A673 (cell line): ENCODE measurements around the gene TCFL5. TPM values are rescaled to one million over a fixed set of nuclear protein-coding genes. Genes with fewer than 3 reads are reported as not detected.

Source experiments
- BruUV-seq: library from RNA; stranded (reverse); fragments of 400-500 nt; replicated peaks from 2 replicates; lab custom pipeline; 2021; lab: Mats Ljungman, UMichigan
- CTCF ChIA-PET: fragments of 300-600 bp; sonication (Branson Sonifier 250); formaldehyde crosslinking; loops from one replicate; lab custom pipeline; 2022; ENCODE audit warnings: antibody characterized with exemption; lab: Charles Lee
- POLR2A ChIA-PET: fragments of 300-600 bp; sonication (Branson Sonifier 250); formaldehyde crosslinking; loops from one replicate; lab custom pipeline; 2022; ENCODE audit warnings: antibody characterized with exemption; ENCODE audit not compliant: low non-redundant PET; lab: Charles Lee
- DNase-seq: peaks from one replicate; pipeline ENCODE4 v3.0.0-alpha.2; 2015; ENCODE audit warnings: low spot score
- H3K27ac ChIP-seq: fragments of 200-600 bp; sonication (generic); 2 replicates; pipeline ENCODE4 v1.5.1; 2016; ENCODE audit warnings: mixed run types, low read depth, mild to moderate bottlenecking, mixed read lengths, antibody characterized with exemption, low read length; ENCODE audit not compliant: poor library complexity, severe bottlenecking
- H3K27me3 ChIP-seq: fragments of 200-600 bp; sonication (generic); replicated peaks from 2 replicates; pipeline ENCODE4 v1.6.1; 2017; ENCODE audit warnings: mixed run types, low read depth, mild to moderate bottlenecking, mixed read lengths, antibody characterized with exemption, low read length; ENCODE audit not compliant: insufficient read depth, poor library complexity
- H3K36me3 ChIP-seq: fragments of 200-600 bp; sonication (generic); 2 replicates; pipeline ENCODE4 v1.6.1; 2016; ENCODE audit warnings: mixed run types, mild to moderate bottlenecking, mixed read lengths, antibody characterized with exemption, low read length; ENCODE audit not compliant: insufficient read depth, poor library complexity, severe bottlenecking
- H3K4me1 ChIP-seq: fragments of 200-600 bp; sonication (generic); 2 replicates; pipeline ENCODE4 v1.6.1; 2017; ENCODE audit warnings: mixed run types, mild to moderate bottlenecking, mixed read lengths, antibody characterized with exemption, low read length; ENCODE audit not compliant: insufficient read depth, poor library complexity, severe bottlenecking
- H3K4me3 ChIP-seq: fragments of 200-600 bp; sonication (generic); 2 replicates; pipeline ENCODE4 v1.5.1; 2016; ENCODE audit warnings: low read depth, mixed run types, mild to moderate bottlenecking, mixed read lengths, low read length; ENCODE audit not compliant: poor library complexity, severe bottlenecking
- H3K9me3 ChIP-seq: fragments of 200-600 bp; sonication (generic); 2 replicates; pipeline ENCODE4 v1.6.1; 2016; ENCODE audit warnings: mixed run types, low read depth, mild to moderate bottlenecking, mixed read lengths, antibody characterized with exemption, low read length; ENCODE audit not compliant: poor library complexity, severe bottlenecking
- CTCF ChIP-seq: fragments of 300-800, 200-600 bp; sonication (generic); conservative IDR thresholded peaks from 2 replicates; pipeline ENCODE4 v1.5.1; 2017; ENCODE audit warnings: low read depth, mild to moderate bottlenecking, antibody characterized with exemption, low read length, moderate library complexity, mixed read lengths
- EZH2 ChIP-seq: fragments of 200-600 bp; sonication (generic); IDR thresholded peaks from 2 replicates; pipeline ENCODE4 v1.6.1; 2017; ENCODE audit warnings: borderline replicate concordance, low read depth, mild to moderate bottlenecking, mixed read lengths, antibody characterized with exemption, low read length; ENCODE audit not compliant: poor library complexity, severe bottlenecking
- intact Hi-C: fragments of 100-400 bp; cut with micrococcal nuclease; formaldehyde crosslinking; loops from one replicate; pipeline ENCODE4 v1.10.0; 2022; ENCODE audit not compliant: unreplicated experiment
- total RNA-seq: library from RNA; stranded (reverse); gene quantifications from 2 replicates; pipeline ENCODE4 v1.2.3, GENCODE V29; 2021

Gene TCFL5
- total RNA-seq, 1 experiment from 2014 or later: 13.9 TPM

GRCh38 chr20:62897666-62898065 lies 36.0 kb upstream of the TCFL5 start:
- Histone ChIP-seq H3K4me1 (peaks cover 16% of the 10 kb centered on the region), H3K9me3 (no peaks in the 10 kb centered on the region), H3K36me3 (peaks cover 64% of the 10 kb centered on the region), H3K27ac (no peak overlapping the region), H3K4me3 (no peak overlapping the region), H3K27me3 (no peaks in the 10 kb centered on the region)
- CTCF ChIA-PET: no interaction called here
- POLR2A ChIA-PET: no interaction called here
- TF ChIP-seq EZH2 (no peak), CTCF (no peak)
- intact Hi-C loops: no loop called here
- no TSS peak for BruUV-seq
- DNase-seq: no peak

GRCh38 chr20:62896526-62896925 lies 34.9 kb upstream of the TCFL5 start:
- peaks cover 64% of the 10 kb centered on the region for H3K36me3 ChIP-seq

GRCh38 chr20:62895539-62895938 lies 33.9 kb upstream of the TCFL5 start:
- TF ChIP-seq CTCF: no peak
- no peak for TF ChIP-seq EZH2
- Histone ChIP-seq H3K36me3 (peaks cover 67% of the 10 kb centered on the region), H3K4me1 (peaks cover 15% of the 10 kb centered on the region), H3K27ac (no peak overlapping the region), H3K9me3 (no peaks in the 10 kb centered on the region), H3K4me3 (no peak overlapping the region), H3K27me3 (no peaks in the 10 kb centered on the region)
- intact Hi-C loops: no loop called here
- DNase-seq: no peak
- ChIA-PET CTCF (no interaction called here), POLR2A (no interaction called here)
- no TSS peak for BruUV-seq

More at GRCh38 chr20:62896526-62896925, 34.9 kb upstream of the TCFL5 start:
- no TSS peak for BruUV-seq
- DNase-seq: no peak
- intact Hi-C loops: no loop called here
- Histone ChIP-seq H3K27me3 (no peaks in the 10 kb centered on the region), H3K9me3 (no peaks in the 10 kb centered on the region), H3K4me1 (peaks cover 16% of the 10 kb centered on the region), H3K27ac (no peak overlapping the region), H3K4me3 (no peak overlapping the region)
- ChIA-PET POLR2A (no interaction called here), CTCF (no interaction called here)
- no peak for TF ChIP-seq EZH2
- TF ChIP-seq CTCF: no peak
